HG03064 (cell line): ENCODE measurements around the gene EEA1.

ENCODE experiments used
- ATAC-seq: cut with Tn5 transposase; IDR thresholded peaks from one replicate; pipeline ENCODE4 v1.9.1; 2021; ENCODE audit warnings: low read depth; ENCODE audit not compliant: unreplicated experiment

Gene EEA1

DNA sequence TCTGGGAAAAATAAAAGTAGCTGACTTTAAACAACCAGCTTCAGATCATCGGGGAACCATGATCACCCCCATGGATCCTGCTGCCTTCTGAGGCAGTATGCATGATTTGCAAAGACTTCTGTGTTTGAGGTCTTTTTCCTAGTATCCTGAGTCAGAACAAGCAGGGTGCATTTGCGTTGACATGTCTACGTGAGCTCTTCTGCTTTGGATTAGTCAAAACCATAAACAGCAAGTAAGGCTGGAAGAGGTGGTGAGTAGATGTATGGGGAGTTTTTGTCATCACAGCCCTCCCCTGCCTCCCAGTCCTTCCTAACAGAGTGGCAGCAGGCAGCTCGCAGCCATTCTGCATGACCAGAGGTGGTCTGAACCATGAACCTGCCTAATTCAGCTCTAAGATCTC, 202.2 kb downstream of the EEA1 start:
- ATAC-seq, result no peak

DNA sequence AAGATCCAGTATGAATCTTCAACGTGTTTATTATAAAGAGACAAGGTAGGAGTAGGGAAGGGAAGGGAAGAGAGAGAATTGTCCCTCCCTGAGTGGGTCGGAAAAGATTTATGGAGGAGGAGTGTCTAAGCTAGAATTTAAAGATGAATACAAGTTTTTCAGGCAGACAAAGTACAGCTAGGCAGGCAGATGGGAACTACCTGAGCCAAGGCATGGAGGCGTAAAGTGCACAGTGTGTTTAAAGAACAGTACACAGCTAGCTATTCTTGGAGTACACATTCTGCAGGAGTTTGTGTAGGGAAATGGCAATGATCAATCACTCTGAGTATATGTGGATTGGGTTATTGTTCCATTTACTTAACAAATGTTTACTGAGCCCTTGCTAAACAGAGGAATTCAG, 206.2 kb downstream of the EEA1 start:
- no peak for ATAC-seq

DNA sequence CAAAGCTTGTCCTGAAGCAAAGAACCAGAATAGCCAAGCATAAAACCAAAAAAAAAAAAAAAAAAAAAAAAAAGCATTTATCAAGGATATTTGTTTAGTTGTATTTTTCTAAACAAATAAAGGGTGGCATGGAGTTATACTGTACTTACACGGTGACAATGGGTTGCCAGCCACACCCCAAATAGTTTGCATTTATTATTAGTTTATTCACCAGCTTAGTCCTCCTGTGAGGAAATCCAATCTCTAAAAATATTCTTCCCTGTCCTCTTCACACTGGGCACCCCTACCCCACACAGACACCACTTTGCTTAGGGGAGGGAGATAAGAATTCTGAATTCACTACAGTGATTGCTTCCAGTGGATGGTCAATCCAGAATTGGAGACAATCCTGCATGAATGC, 207.4 kb downstream of the EEA1 start:
- no peak for ATAC-seq

DNA sequence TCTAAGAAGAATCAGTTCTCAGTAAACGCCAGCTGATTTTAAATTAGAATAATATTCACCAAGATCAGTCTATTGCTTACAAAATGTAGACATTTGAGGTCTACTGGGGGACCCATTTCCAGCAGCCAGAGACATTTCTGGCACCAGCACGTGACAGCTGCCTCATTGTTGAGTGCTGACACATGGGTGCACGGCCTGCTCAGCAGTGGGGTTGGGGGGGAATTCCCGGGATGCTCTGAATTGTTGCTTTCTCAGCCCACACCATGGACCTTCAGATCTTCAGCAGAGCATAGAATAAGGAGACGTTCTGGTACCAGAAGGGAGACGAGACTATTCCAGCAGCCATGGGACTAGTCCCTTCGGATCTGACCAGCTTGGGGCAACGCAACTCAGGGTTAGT, 208.0 kb downstream of the EEA1 start:
- no peak for ATAC-seq
